OCI-LY7 (cell line): ENCODE results near the gene DYNLT3. TPM values are rescaled to one million over a fixed set of nuclear protein-coding genes. Genes with fewer than 3 reads are reported as not detected.

Experiments
- BruUV-seq: library from RNA; stranded (reverse); fragments of 400-500 nt; replicated peaks from 2 replicates; lab custom pipeline; 2021; lab: Mats Ljungman, UMichigan
- CTCF ChIA-PET: fragments of 300-600 bp; sonication (Branson Sonifier 250); formaldehyde crosslinking; loops from one replicate; lab custom pipeline; 2022; ENCODE audit warnings: antibody characterized with exemption; ENCODE audit not compliant: unreplicated experiment; lab: Charles Lee
- POLR2A ChIA-PET: fragments of 300-600 bp; sonication (Branson Sonifier 250); formaldehyde crosslinking; loops from one replicate; lab custom pipeline; 2022; ENCODE audit warnings: antibody characterized with exemption; lab: Charles Lee
- DNase-seq: peaks from one replicate; pipeline ENCODE4 v3.0.0-alpha.2; 2015; ENCODE audit warnings: low spot score
- H2AFZ ChIP-seq: fragments of 200-600 bp; sonication (generic), shearing (Covaris generic); 2 replicates; pipeline ENCODE4 v1.6.1; 2014; ENCODE audit warnings: mild to moderate bottlenecking, antibody characterized with exemption, low read length, moderate library complexity
- H3K27ac ChIP-seq: fragments of 200-600 bp; sonication (generic); 2 replicates; pipeline ENCODE4 v1.5.1; 2014; ENCODE audit warnings: mixed run types, low read depth, mild to moderate bottlenecking, moderate library complexity, low read length, inconsistent platforms; ENCODE audit not compliant: poor library complexity, severe bottlenecking
- H3K36me3 ChIP-seq: fragments of 200-600 bp; sonication (generic); 2 replicates; pipeline ENCODE4 v1.6.1; 2014; ENCODE audit warnings: mild to moderate bottlenecking, antibody characterized with exemption, low read length, moderate library complexity, mixed read lengths; ENCODE audit not compliant: insufficient read depth
- H3K4me1 ChIP-seq: fragments of 200-600 bp; sonication (generic); 2 replicates; pipeline ENCODE4 v1.5.1; 2014; ENCODE audit warnings: mild to moderate bottlenecking, low read length; ENCODE audit not compliant: insufficient read depth, poor library complexity, severe bottlenecking
- H3K4me2 ChIP-seq: fragments of 200-600 bp; sonication (generic); 2 replicates; pipeline ENCODE4 v1.6.1; 2014; ENCODE audit warnings: mild to moderate bottlenecking, low read length
- H3K4me3 ChIP-seq: fragments of 200-600 bp; sonication (generic); 2 replicates; pipeline ENCODE4 v1.5.1; 2014; ENCODE audit warnings: mild to moderate bottlenecking, low read depth, low read length; ENCODE audit not compliant: poor library complexity, severe bottlenecking
- H3K79me2 ChIP-seq: fragments of 200-600 bp; sonication (generic); 2 replicates; pipeline ENCODE4 v1.6.1; 2016; ENCODE audit warnings: low read depth, mild to moderate bottlenecking, low read length, moderate library complexity, mixed read lengths; ENCODE audit not compliant: insufficient read depth
- H3K9me2 ChIP-seq: fragments of 200-600 bp; sonication (generic); 2 replicates; pipeline ENCODE4 v1.6.1; 2016; ENCODE audit warnings: mild to moderate bottlenecking, low read length, mixed read lengths; ENCODE audit not compliant: insufficient read depth
- H3K9me3 ChIP-seq: fragments of 200-600 bp; sonication (generic); 2 replicates; pipeline ENCODE4 v1.6.1; 2014; ENCODE audit warnings: mild to moderate bottlenecking, mixed run types, low read length, mixed read lengths
- H4K20me1 ChIP-seq: fragments of 200-600 bp; sonication (generic); 2 replicates; pipeline ENCODE4 v1.6.1; 2014; ENCODE audit warnings: mild to moderate bottlenecking, antibody characterized with exemption, low read length, moderate library complexity, mixed read lengths; ENCODE audit not compliant: insufficient read depth
- EZH2phosphoT487 ChIP-seq: fragments of 200-600 bp; sonication (generic); IDR thresholded peaks from 2 replicates; pipeline ENCODE4 v1.6.1; 2018; ENCODE audit warnings: low read depth, borderline replicate concordance, mild to moderate bottlenecking, mixed run types, antibody characterized with exemption, low read length, moderate library complexity, mixed read lengths
- intact Hi-C: fragments of 100-400 bp; cut with micrococcal nuclease; formaldehyde crosslinking; loops from one replicate; pipeline ENCODE4 v1.10.0; 2022; ENCODE audit not compliant: unreplicated experiment
- total RNA-seq, 2 experiments: library from RNA; depleted of rRNA in 1 of 2; stranded (reverse); fragments of >200 nt in 1 of 2; shearing (Covaris generic) in 1 of 2; gene quantifications; 2 replicates each; pipeline ENCODE4 v1.2.3, GENCODE V29; 2014 to 2022
- TF ChIP-seq, protein P1 (sequence below): fragments of 200-600 bp; sonication (generic); conservative IDR thresholded peaks from 2 replicates; pipeline ENCODE4 v1.5.1; 2014; ENCODE audit warnings: mild to moderate bottlenecking, antibody characterized with exemption, low read length, moderate library complexity, mixed read lengths

DYNLT3 gene
- total RNA-seq, 2 experiments from 2014 or later: 0.73 to 18.6 TPM

DNA sequence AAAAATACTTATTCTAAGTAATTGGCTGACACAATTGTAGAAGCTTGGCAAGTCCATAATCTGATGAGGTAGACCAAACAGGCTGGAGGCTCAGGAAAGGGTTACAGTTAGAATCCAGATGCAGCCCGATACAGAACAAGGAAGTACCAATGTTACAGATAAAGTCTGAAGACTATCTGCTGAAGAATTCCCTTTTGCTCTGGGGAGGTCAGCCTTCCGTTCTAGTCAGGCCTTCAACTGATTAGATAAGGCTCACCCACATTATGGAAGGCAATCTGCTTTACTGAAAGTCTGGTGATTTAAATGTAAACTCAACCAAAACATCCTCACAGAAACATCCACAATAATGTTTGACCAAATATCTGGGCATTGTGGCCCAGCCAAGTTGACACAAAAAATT is 7.4 kb upstream of the DYNLT3 start:
- ChIA-PET POLR2A (no interaction called here), CTCF (no interaction called here)
- Histone ChIP-seq H4K20me1 (no peaks in the 10 kb centered on the region), H3K9me3 (no peaks in the 10 kb centered on the region), H3K4me1 (no peaks in the 10 kb centered on the region), H2AFZ (no peak overlapping the region), H3K79me2 (no peaks in the 10 kb centered on the region), H3K36me3 (no peaks in the 10 kb centered on the region), H3K4me2 (no peak overlapping the region), H3K9me2 (no peaks in the 10 kb centered on the region), H3K4me3 (no peak overlapping the region), H3K27ac (no peak overlapping the region)
- BruUV-seq: no TSS peak
- intact Hi-C loops: loop anchor here (10.0 kb wide), 1 partner anchor 310 kb away; no protein-coding TSS in a partner anchor
- no peak for DNase-seq
- TF ChIP-seq, protein P1, sequence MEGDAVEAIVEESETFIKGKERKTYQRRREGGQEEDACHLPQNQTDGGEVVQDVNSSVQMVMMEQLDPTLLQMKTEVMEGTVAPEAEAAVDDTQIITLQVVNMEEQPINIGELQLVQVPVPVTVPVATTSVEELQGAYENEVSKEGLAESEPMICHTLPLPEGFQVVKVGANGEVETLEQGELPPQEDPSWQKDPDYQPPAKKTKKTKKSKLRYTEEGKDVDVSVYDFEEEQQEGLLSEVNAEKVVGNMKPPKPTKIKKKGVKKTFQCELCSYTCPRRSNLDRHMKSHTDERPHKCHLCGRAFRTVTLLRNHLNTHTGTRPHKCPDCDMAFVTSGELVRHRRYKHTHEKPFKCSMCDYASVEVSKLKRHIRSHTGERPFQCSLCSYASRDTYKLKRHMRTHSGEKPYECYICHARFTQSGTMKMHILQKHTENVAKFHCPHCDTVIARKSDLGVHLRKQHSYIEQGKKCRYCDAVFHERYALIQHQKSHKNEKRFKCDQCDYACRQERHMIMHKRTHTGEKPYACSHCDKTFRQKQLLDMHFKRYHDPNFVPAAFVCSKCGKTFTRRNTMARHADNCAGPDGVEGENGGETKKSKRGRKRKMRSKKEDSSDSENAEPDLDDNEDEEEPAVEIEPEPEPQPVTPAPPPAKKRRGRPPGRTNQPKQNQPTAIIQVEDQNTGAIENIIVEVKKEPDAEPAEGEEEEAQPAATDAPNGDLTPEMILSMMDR: no peak
- TF ChIP-seq EZH2phosphoT487: no peak

DNA sequence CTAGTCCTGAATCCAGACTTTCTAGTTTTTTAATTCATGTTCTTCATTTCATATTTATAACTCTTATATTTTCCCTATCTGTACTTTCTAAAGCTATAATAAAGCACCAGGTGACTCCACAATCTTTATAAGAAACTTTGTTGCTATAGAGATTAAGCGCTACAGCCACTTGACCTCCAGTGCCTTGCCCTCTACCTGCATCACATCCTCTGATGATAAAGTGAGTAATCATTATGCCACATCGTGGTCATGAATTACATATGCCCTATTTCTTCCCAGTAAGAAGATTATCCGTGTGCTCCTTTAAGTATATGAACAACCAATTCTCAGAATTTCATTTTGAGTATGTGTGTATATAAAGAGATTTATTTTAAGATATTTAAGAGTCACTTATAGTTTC is 6.8 kb upstream of the DYNLT3 start:
- Histone ChIP-seq H3K9me2 (no peaks in the 10 kb centered on the region), H3K4me1 (no peaks in the 10 kb centered on the region), H3K79me2 (no peaks in the 10 kb centered on the region), H3K4me2 (no peak overlapping the region), H3K27ac (no peak overlapping the region), H3K9me3 (no peaks in the 10 kb centered on the region), H4K20me1 (no peaks in the 10 kb centered on the region), H2AFZ (no peak overlapping the region), H3K4me3 (no peak overlapping the region), H3K36me3 (no peaks in the 10 kb centered on the region)
- DNase-seq: no peak
- no TSS peak for BruUV-seq
- ChIA-PET CTCF (no interaction called here), POLR2A (no interaction called here)
- intact Hi-C loops: loop anchor here (10.0 kb wide), 1 partner anchor 311 kb away; no protein-coding TSS in a partner anchor
- TF ChIP-seq, protein P1: no peak
- TF ChIP-seq EZH2phosphoT487: no peak

DNA sequence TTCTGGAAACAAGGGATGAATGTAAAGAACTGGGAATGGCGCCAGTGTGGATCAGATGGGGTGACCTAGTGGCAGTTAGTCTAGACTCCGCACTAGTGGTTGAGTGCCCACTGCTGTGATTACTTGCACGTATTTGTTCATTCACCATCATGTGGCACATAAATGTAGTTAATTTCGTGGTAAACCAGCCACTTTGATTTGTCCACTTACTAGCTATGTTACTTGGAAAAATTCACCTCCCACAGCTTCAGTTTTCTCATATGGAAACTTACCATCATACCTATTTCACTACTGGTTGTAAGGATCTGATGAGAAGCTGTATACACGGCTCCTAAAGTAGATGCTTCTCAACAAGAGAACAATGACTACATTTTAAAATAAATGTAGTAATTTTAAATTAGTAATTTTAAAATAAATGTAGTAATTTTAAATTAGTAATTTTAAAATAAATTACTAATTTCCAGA is 394 bp upstream of the DYNLT3 start:
- H3K4me2 ChIP-seq: no peak overlapping the region

More for the DNA sequence above, 394 bp upstream of the DYNLT3 start:
- DNase-seq: no peak
- Histone ChIP-seq H3K79me2 (no peaks in the 10 kb centered on the region), H3K36me3 (no peaks in the 10 kb centered on the region), H3K4me1 (no peaks in the 10 kb centered on the region), H3K9me2 (no peaks in the 10 kb centered on the region), H4K20me1 (no peaks in the 10 kb centered on the region), H3K4me3 (no peak overlapping the region), H3K9me3 (no peaks in the 10 kb centered on the region), H2AFZ (no peak overlapping the region), H3K27ac (no peak overlapping the region)
- POLR2A ChIA-PET: interaction anchor here (1.1 kb wide), 1 partner anchor 24 kb away, joined by 6 read pairs; no protein-coding TSS in a partner anchor
- CTCF ChIA-PET: no interaction called here
- intact Hi-C loops: loop anchor here (10.0 kb wide), 1 partner anchor 343 kb away; no protein-coding TSS in a partner anchor
- no TSS peak for BruUV-seq
- TF ChIP-seq, protein P1: no peak
- TF ChIP-seq EZH2phosphoT487: no peak
